CD1c-positive myeloid dendritic cell (primary cell): ENCODE data around the gene OGG1.
"Not testable (repeated sequence)": the region's sequence is repeated elsewhere in the genome, so short reads cannot be mapped to it uniquely, and the experiment has no call there.

Source experiments
- DNase-seq: peaks from one replicate; pipeline ENCODE4 v3.0.0-alpha.2; 2016; ENCODE audit errors: extremely low spot score

OGG1 gene

GRCh38 chr3:9765865-9766264 lies 16.1 kb downstream of the OGG1 start:
- no peak for DNase-seq

GRCh38 chr3:9767418-9767817 lies 17.7 kb downstream of the OGG1 start:
- DNase-seq, result peak; percentile 58

- DNase-seq, result no peak
Observed at GRCh38 chr3:9768141-9768775, 18.5 kb downstream of the OGG1 start.

- DNase-seq, result no peak
Observed at GRCh38 chr3:9769012-9769411, 19.3 kb downstream of the OGG1 start.

GRCh38 chr3:9769426-9770275 lies 19.9 kb downstream of the OGG1 start, which contains the start of gene CAMK1:
Gene CAMK1 (minus strand): TSS chr3:9769947. CDS start chr3:9767749, 2,198 bp downstream.
- peak; percentile 78 for DNase-seq

GRCh38 chr3:9770276-9770812 lies 20.6 kb downstream of the OGG1 start:
- DNase-seq, result peak; percentile 15

- DNase-seq, result not testable (repeated sequence)
Observed at GRCh38 chr3:9771007-9771406, 21.3 kb downstream of the OGG1 start.

- no peak for DNase-seq
Observed at GRCh38 chr3:9776896-9777693, 27.3 kb downstream of the OGG1 start.

- DNase-seq, result peak; percentile 62
Observed at GRCh38 chr3:9777694-9778021, 27.9 kb downstream of the OGG1 start.

- peak; percentile 80 for DNase-seq
Observed at GRCh38 chr3:9778143-9779074, 28.7 kb downstream of the OGG1 start.

GRCh38 chr3:9779075-9779593 lies 29.4 kb downstream of the OGG1 start:
- peak; percentile 34 for DNase-seq

- peak; percentile 76 for DNase-seq
Observed at GRCh38 chr3:9779721-9780457, 30.1 kb downstream of the OGG1 start.

- DNase-seq, result no peak
Observed at GRCh38 chr3:9780458-9780812, 30.7 kb downstream of the OGG1 start.

- no peak for DNase-seq
Observed at GRCh38 chr3:9780910-9781309, 31.2 kb downstream of the OGG1 start.

- DNase-seq, result no peak
Observed at GRCh38 chr3:9781551-9781950, 31.8 kb downstream of the OGG1 start.

- no peak for DNase-seq
Observed at GRCh38 chr3:9781978-9782603, 32.3 kb downstream of the OGG1 start.

GRCh38 chr3:9782770-9783169 lies 33.0 kb downstream of the OGG1 start:
- no peak for DNase-seq

GRCh38 chr3:9783954-9784353 lies 34.2 kb downstream of the OGG1 start:
- DNase-seq, result no peak

- DNase-seq, result no peak
Observed at GRCh38 chr3:9784965-9785364, 35.2 kb downstream of the OGG1 start.

- DNase-seq, result no peak
Observed at GRCh38 chr3:9785602-9786001, 35.9 kb downstream of the OGG1 start.
